Measurements from ENCODE around the gene ULK3. TPM values are rescaled to one million over a fixed set of nuclear protein-coding genes. Genes with fewer than 3 reads are reported as not detected.

The ULK3 gene
- total RNA-seq, 4 donors from 2014 or later: 39.0 to 56.5 (median 48.1) TPM

DNA sequence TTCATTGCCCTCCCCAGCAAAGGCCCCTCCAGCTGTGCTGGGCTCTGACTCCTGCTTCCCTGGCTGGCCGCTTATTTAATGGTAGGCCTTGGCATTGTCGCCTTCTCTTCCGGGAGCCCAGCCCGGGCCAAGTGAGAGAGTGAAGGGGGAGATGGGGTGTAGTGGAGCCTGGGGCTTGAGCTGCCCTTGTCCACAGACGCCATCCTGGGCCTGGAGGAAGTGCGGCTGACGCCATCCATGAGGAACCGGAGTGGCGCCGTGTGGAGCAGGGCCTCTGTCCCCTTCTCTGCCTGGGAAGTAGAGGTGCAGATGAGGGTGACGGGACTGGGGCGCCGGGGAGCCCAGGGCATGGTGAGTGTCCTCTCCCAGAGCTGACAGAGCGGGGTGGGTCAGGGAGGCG, 27.0 kb downstream of the ULK3 start:
- no peaks in the 10 kb centered on the region for H3K9me3 ChIP-seq
- H3K27ac ChIP-seq: no peak overlapping the region
- no peak overlapping the region for H3K4me3 ChIP-seq
- no peaks in the 10 kb centered on the region for H3K27me3 ChIP-seq
- in situ Hi-C loops (cut with MboI; ENCODE audit: low sequenced_read_pairs in 4 of 4) (no loop called here), intact Hi-C loops (cut with DNase I; ENCODE audit: low total_unique reads) (no loop called here)
- H3K4me1 ChIP-seq: peaks cover 5 to 6% of the 10 kb centered on the region in 2 donors
- DNase-seq (no peak), ATAC-seq (no peak)
- TF ChIP-seq POLR2A (IDR thresholded peaks at IDR 0.05): no peak
- TF ChIP-seq CTCF (IDR thresholded peaks at IDR 0.05 in 4 of 5, conservative IDR thresholded peaks at IDR 0.05 in 1 of 5): no peak
- no peaks in the 10 kb centered on the region for H3K36me3 ChIP-seq

GRCh38 chr15:74815121-74815934, 27.6 kb downstream of the ULK3 start:
- no peak for DNase-seq
- no peak for ATAC-seq
- no peak for TF ChIP-seq CTCF (IDR thresholded peaks at IDR 0.05 in 4 of 5, conservative IDR thresholded peaks at IDR 0.05 in 1 of 5)
- TF ChIP-seq POLR2A (IDR thresholded peaks at IDR 0.05): no peak

GRCh38 chr15:74812533-74812932, 30.4 kb downstream of the ULK3 start, which contains the start of gene LMAN1L:
LMAN1L (plus strand) TSS chr15:74812835; CDS start chr15:74812855, 20 bp downstream.
- intact Hi-C loops (cut with DNase I; ENCODE audit: low total_unique reads): no loop called here
- DNase-seq: no peak
- in situ Hi-C loops (cut with MboI; ENCODE audit: low sequenced_read_pairs in 4 of 4): no loop called here
- no peak within 1 kb of the TSS for H3K27ac ChIP-seq
- H3K27me3 ChIP-seq: no peaks in the 10 kb centered on the region
- no peaks in the 10 kb centered on the region for H3K36me3 ChIP-seq
- H3K4me1 ChIP-seq: peaks cover 6 to 10% of the 10 kb centered on the region in 2 donors
- no peak for TF ChIP-seq POLR2A (IDR thresholded peaks at IDR 0.05)
- no peak for TF ChIP-seq CTCF (IDR thresholded peaks at IDR 0.05 in 4 of 5, conservative IDR thresholded peaks at IDR 0.05 in 1 of 5)
- no peak for ATAC-seq
- no peak within 1 kb of the TSS for H3K4me3 ChIP-seq
- no peaks in the 10 kb centered on the region for H3K9me3 ChIP-seq

More at GRCh38 chr15:74815121-74815934, 27.6 kb downstream of the ULK3 start:
- Histone ChIP-seq H3K9me3 (no peaks in the 10 kb centered on the region), H3K36me3 (no peaks in the 10 kb centered on the region), H3K27me3 (no peaks in the 10 kb centered on the region), H3K4me1 (peaks cover 5 to 6% of the 10 kb centered on the region in 2 donors), H3K4me3 (no peak overlapping the region), H3K27ac (no peak overlapping the region)
- in situ Hi-C loops (cut with MboI; ENCODE audit: low sequenced_read_pairs in 4 of 4) (no loop called here), intact Hi-C loops (cut with DNase I; ENCODE audit: low total_unique reads) (no loop called here)

GRCh38 chr15:74809956-74810355, 33.0 kb downstream of the ULK3 start:
- Histone ChIP-seq H3K4me1 (peaks cover 2 to 9% of the 10 kb centered on the region in 2 donors), H3K27ac (no peak overlapping the region), H3K4me3 (no peak overlapping the region), H3K36me3 (no peaks in the 10 kb centered on the region), H3K27me3 (no peaks in the 10 kb centered on the region), H3K9me3 (no peaks in the 10 kb centered on the region)
- ATAC-seq: no peak
- intact Hi-C loops (cut with DNase I; ENCODE audit: low total_unique reads): no loop called here
- TF ChIP-seq POLR2A (IDR thresholded peaks at IDR 0.05) (no peak), CTCF (IDR thresholded peaks at IDR 0.05 in 4 of 5, conservative IDR thresholded peaks at IDR 0.05 in 1 of 5) (no peak)
- in situ Hi-C loops (cut with MboI; ENCODE audit: low sequenced_read_pairs in 4 of 4): no loop called here
- DNase-seq: no peak
